HG02973 (cell line): ENCODE results near the gene SRPX2.

Experiments used
- ATAC-seq: cut with Tn5 transposase; IDR thresholded peaks from one replicate; pipeline ENCODE4 v1.9.1; 2021; ENCODE audit warnings: moderate library complexity; ENCODE audit not compliant: unreplicated experiment

Gene SRPX2

GRCh38 chrX:100649550-100650356, 5.8 kb downstream of the SRPX2 start:
- no peak for ATAC-seq

- ATAC-seq = no peak
Observed at GRCh38 chrX:100650841-100651240, 6.8 kb downstream of the SRPX2 start.

GRCh38 chrX:100652266-100652665, 8.3 kb downstream of the SRPX2 start:
- ATAC-seq = no peak

GRCh38 chrX:100654261-100654660, 10.3 kb downstream of the SRPX2 start:
- no peak for ATAC-seq

GRCh38 chrX:100658941-100659381, 15.0 kb downstream of the SRPX2 start:
- ATAC-seq = no peak

- no peak for ATAC-seq
Observed at GRCh38 chrX:100659431-100660137, 15.6 kb downstream of the SRPX2 start.

- ATAC-seq = no peak
Observed at GRCh38 chrX:100662170-100662569, 18.2 kb downstream of the SRPX2 start.

- no peak for ATAC-seq
Observed at GRCh38 chrX:100662796-100663195, 18.8 kb downstream of the SRPX2 start.

- ATAC-seq = no peak
Observed at GRCh38 chrX:100663642-100664041, 19.6 kb downstream of the SRPX2 start.

GRCh38 chrX:100672966-100673365, 29.0 kb downstream of the SRPX2 start:
- no peak for ATAC-seq

- no peak for ATAC-seq
Observed at GRCh38 chrX:100673397-100673953, 29.5 kb downstream of the SRPX2 start.

- ATAC-seq = no peak
Observed at GRCh38 chrX:100674705-100675104, 30.7 kb downstream of the SRPX2 start.

- no peak for ATAC-seq
Observed at GRCh38 chrX:100677611-100678181, 33.7 kb downstream of the SRPX2 start.

- no peak for ATAC-seq
Observed at GRCh38 chrX:100680756-100681155, 36.8 kb downstream of the SRPX2 start.

GRCh38 chrX:100681599-100681998, 37.6 kb downstream of the SRPX2 start:
- ATAC-seq = no peak

GRCh38 chrX:100682939-100683338, 38.9 kb downstream of the SRPX2 start:
- ATAC-seq = no peak

- ATAC-seq = peak; percentile 63
Observed at GRCh38 chrX:100685284-100685996, 41.4 kb downstream of the SRPX2 start.

- ATAC-seq = no peak
Observed at GRCh38 chrX:100685997-100686305, 42.0 kb downstream of the SRPX2 start.

- ATAC-seq = peak; percentile 31
Observed at GRCh38 chrX:100687128-100687527, 43.1 kb downstream of the SRPX2 start.

GRCh38 chrX:100687546-100687945, 43.5 kb downstream of the SRPX2 start:
- peak; percentile 82 for ATAC-seq

- ATAC-seq = no peak
Observed at GRCh38 chrX:100695302-100695701, 51.3 kb downstream of the SRPX2 start.
